Right lobe of liver (tissue), 6 donors: ENCODE data around the gene OTUD6A. TPM values are rescaled to one million over a fixed set of nuclear protein-coding genes. Genes with fewer than 3 reads are reported as not detected.

Source experiments
- ATAC-seq, 4 donors: fragments of 200-7000 bp; cut with Tn5 transposase; one replicate each; pipeline ENCODE4 v1.9.1; 2020; ENCODE audit warnings: mild to moderate bottlenecking in 4 of 4, moderate library complexity in 4 of 4
- DNase-seq, 3 donors: peaks; one replicate each; pipeline ENCODE4 v3.0.0-alpha.2; 2020
- H3K27ac ChIP-seq, 3 donors: fragments of 200-600 bp; one replicate each; pipeline ENCODE4 v1.8.0; 2022
- H3K27me3 ChIP-seq, 2 donors: fragments of 200-600 bp; one replicate each; pipeline ENCODE4 v1.8.0; 2022
- H3K36me3 ChIP-seq, 4 donors: fragments of 200-600 bp; sonication (generic) in 1 of 4; one replicate each; pipeline versions ENCODE4 v1.5.1 to v1.8.0; 2017 to 2022; ENCODE audit warnings: control low read depth in 1 of 4
- H3K4me1 ChIP-seq, 4 donors: fragments of 200-600 bp; sonication (generic) in 1 of 4; one replicate each; pipeline versions ENCODE4 v1.5.1 to v1.8.0; 2017 to 2022; ENCODE audit warnings: control low read depth in 1 of 4
- H3K4me3 ChIP-seq, 3 donors: fragments of 200-600 bp; one replicate each; pipeline ENCODE4 v1.8.0; 2022
- H3K9me3 ChIP-seq, 4 donors: fragments of 200-600 bp; sonication (generic) in 1 of 4; one replicate each; pipeline versions ENCODE4 v1.5.1 to v1.8.0; 2017 to 2022; ENCODE audit warnings: control low read depth in 1 of 4
- CTCF ChIP-seq, 4 donors: fragments of 200-600 bp in 3 of 4; fragments of 450-650 bp in 1 of 4; IDR thresholded peaks; one replicate each; pipeline versions ENCODE4 v1.5.1 to v1.8.0; 2016 to 2022; ENCODE audit warnings: antibody characterized with exemption in 4 of 4, mild to moderate bottlenecking in 2 of 4
- POLR2A ChIP-seq: fragments of 450-650 bp; IDR thresholded peaks from one replicate; pipeline ENCODE4 v1.6.1; 2017; ENCODE audit warnings: antibody characterized with exemption, mild to moderate bottlenecking
- WGBS: methylation state at CpG from one replicate; pipeline ENCODE4 v1.1.6; 2018; ENCODE audit warnings: low coverage, low lambda C conversion rate; ENCODE audit not compliant: insufficient coverage; ENCODE audit errors: missing lambda C conversion rate; 5-methylcytosine and 5-hydroxymethylcytosine counted together
- intact Hi-C, 2 donors: fragments of 100-400 bp; cut with DNase I; formaldehyde crosslinking; loops; one replicate each; pipeline versions ENCODE4 v1.11.2 to v1.14.1; 2022
- long read RNA-seq: library from polyadenylated mRNA; unstranded; transcript quantifications from one replicate; pipeline ENCODE4 v2.0.0, GENCODE V29; 2019
- total RNA-seq, 6 experiments: library from RNA; depleted of rRNA in 2 of 6; stranded (reverse); fragments of >200 nt in 2 of 6; fragmentation: NEBNext Ultra II Directional in 3 of 6; extraction: Animal tissue kit (Norgen Biotek cat#: 25700) in 3 of 6; gene quantifications; one replicate each; pipeline versions ENCODE4 v1.1.0 to v1.2.4, GENCODE V29; 2016 to 2023
- donor health status: DM: no; HTN: yes; CAD: no.
- donor health status: DM: no; HTN: no; CAD: no.
- donor health status: DM: no; HTN: no; CAD: no.
- donor health status: DM: no; HTN: yes; CAD: no.
- donor health status: DM: no; HTN: yes; CAD: no.

OTUD6A gene
- not detected for total RNA-seq
- long read RNA-seq: 0 reads

GRCh38 chrX:70062076-70062475 lies at the start of gene OTUD6A:
TSS of gene OTUD6A (plus strand) at chrX:70062457. CDS start at chrX:70062525, 68 bp downstream.
- no peaks in the 10 kb centered on the region for H3K36me3 ChIP-seq
- intact Hi-C loops: no loop called here
- no peak for DNase-seq
- WGBS: 80% methylated on average over 8 of the region's 14 CpGs
- ATAC-seq: no peak
- H3K4me3 ChIP-seq: no peak within 1 kb of the TSS
- no peak for TF ChIP-seq CTCF (IDR thresholded peaks at IDR 0.05)
- no peak for TF ChIP-seq POLR2A
- H3K27ac ChIP-seq: no peak within 1 kb of the TSS
- H3K4me1 ChIP-seq: no peaks in the 10 kb centered on the region
- no peaks in the 10 kb centered on the region for H3K27me3 ChIP-seq
- H3K9me3 ChIP-seq: no peaks in the 10 kb centered on the region

- Histone ChIP-seq H3K36me3 (no peaks in the 10 kb centered on the region), H3K4me3 (no peak overlapping the region), H3K27ac (no peak overlapping the region), H3K4me1 (no peaks in the 10 kb centered on the region), H3K9me3 (no peaks in the 10 kb centered on the region), H3K27me3 (no peaks in the 10 kb centered on the region)
- ATAC-seq: no peak
- TF ChIP-seq CTCF (IDR thresholded peaks at IDR 0.05) (no peak), POLR2A (no peak)
- DNase-seq: no peak
- intact Hi-C loops: no loop called here
- WGBS: 25% methylated on average over 1 of the region's 4 CpGs
Measured at GRCh38 chrX:70012756-70013155, 49.5 kb upstream of the OTUD6A start.

- WGBS: 60% methylated on average over 4 of the region's 5 CpGs
- H3K4me1 ChIP-seq: no peaks in the 10 kb centered on the region
- H3K27ac ChIP-seq: no peak overlapping the region
- no peak overlapping the region for H3K4me3 ChIP-seq
- no peaks in the 10 kb centered on the region for H3K27me3 ChIP-seq
- no peaks in the 10 kb centered on the region for H3K9me3 ChIP-seq
- intact Hi-C loops: no loop called here
- no peak for TF ChIP-seq CTCF (IDR thresholded peaks at IDR 0.05)
- no peak for TF ChIP-seq POLR2A
- no peaks in the 10 kb centered on the region for H3K36me3 ChIP-seq
- DNase-seq (no peak), ATAC-seq (no peak)
Measured at GRCh38 chrX:70013466-70014381, 48.5 kb upstream of the OTUD6A start.

GRCh38 chrX:70016513-70016912 lies 45.7 kb upstream of the OTUD6A start:
- no peaks in the 10 kb centered on the region for H3K4me1 ChIP-seq
- 94% methylated on average over 2 of the region's 2 CpGs for WGBS
- intact Hi-C loops: no loop called here
- ATAC-seq (no peak), DNase-seq (no peak)
- H3K4me3 ChIP-seq: no peak overlapping the region
- no peaks in the 10 kb centered on the region for H3K9me3 ChIP-seq
- H3K27me3 ChIP-seq: no peaks in the 10 kb centered on the region
- H3K36me3 ChIP-seq: no peaks in the 10 kb centered on the region
- TF ChIP-seq POLR2A: no peak
- TF ChIP-seq CTCF (IDR thresholded peaks at IDR 0.05): no peak
- no peak overlapping the region for H3K27ac ChIP-seq
